BLaER1 treated with 17β-estradiol and CSF1 and Interleukin-3, amounts not matched to agents 10 nM and 100 nM (cell line): ENCODE data around the gene ZBTB18.

ENCODE experiments used
- H3K27ac ChIP-seq, 11 experiments: shearing (Covaris generic); formaldehyde crosslinking; 2 replicates each; pipeline ENCODE4 v1.8.1; 2022
- H3K27me3 ChIP-seq, 11 experiments: shearing (Covaris generic); formaldehyde crosslinking; 2 replicates each; pipeline ENCODE4 v1.8.1; 2022
- H3K36me3 ChIP-seq, 11 experiments: shearing (Covaris generic); formaldehyde crosslinking; 2 replicates each; pipeline ENCODE4 v1.8.1; 2022
- H3K4me1 ChIP-seq, 10 experiments: shearing (Covaris generic); formaldehyde crosslinking; 2 replicates each; pipeline ENCODE4 v1.8.1; 2022
- H3K4me2 ChIP-seq, 11 experiments: shearing (Covaris generic); formaldehyde crosslinking; 2 replicates each; pipeline ENCODE4 v1.8.1; 2022
- H3K4me3 ChIP-seq, 10 experiments: shearing (Covaris generic); formaldehyde crosslinking; 2 replicates each; pipeline ENCODE4 v1.8.1; 2022
- H3K9ac ChIP-seq, 11 experiments: shearing (Covaris generic); formaldehyde crosslinking; 2 replicates each; pipeline ENCODE4 v1.8.1; 2022
- H3K9me3 ChIP-seq, 11 experiments: shearing (Covaris generic); formaldehyde crosslinking; replicated peaks in 1 of 11; 2 replicates each; pipeline ENCODE4 v1.8.1; 2022
- H4K20me1 ChIP-seq, 11 experiments: shearing (Covaris generic); formaldehyde crosslinking; 2 replicates each; pipeline ENCODE4 v1.8.1; 2022
- Cebpa-rat ChIP-seq, 11 experiments: shearing (Covaris generic); IDR thresholded peaks; 2 replicates each; pipeline ENCODE4 v1.8.1; 2022

The ZBTB18 gene

DNA sequence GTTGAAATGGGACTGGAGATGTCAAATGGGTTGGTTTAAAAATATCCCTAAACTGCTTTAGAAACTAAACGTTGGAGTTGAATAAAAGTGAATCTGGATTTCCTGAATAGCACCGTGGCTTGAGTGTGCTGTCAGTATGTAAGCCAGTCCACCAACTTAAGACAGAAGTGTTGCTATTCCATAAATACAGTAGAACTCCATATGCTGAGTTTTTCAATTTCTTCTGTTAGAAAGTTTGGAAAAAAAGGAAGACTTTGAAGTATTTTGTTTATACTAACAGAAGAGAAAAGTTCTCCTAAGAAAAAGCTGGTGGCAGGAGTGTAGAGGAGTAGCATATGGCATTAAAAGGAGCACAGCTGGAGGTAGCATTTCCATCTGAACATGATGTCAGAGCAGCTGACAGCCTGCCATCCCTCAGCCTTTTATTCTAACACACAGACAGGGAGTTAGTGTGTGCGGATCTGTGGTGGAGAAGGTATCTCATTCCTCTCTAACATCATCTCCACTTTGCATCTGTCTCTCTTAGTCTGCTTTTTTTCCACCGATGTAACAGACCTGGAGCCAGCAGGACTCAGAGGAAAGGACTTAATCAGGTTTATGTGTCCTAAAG, at the start of gene ZBTB18:
Gene ZBTB18 (plus strand): TSS at position 449 of the 610 bp plus-strand sequence. CDS start 149 bp downstream, at position 598.
- H3K9me3 ChIP-seq, result no peaks in the 10 kb centered on the region
- peak within 1 kb of the TSS; percentile 71 to 89 (median 86); a peak in 21 of 22 replicates for H3K9ac ChIP-seq
- peaks cover 49 to 61% (median 53%) of the 10 kb centered on the region in 10 experiments for H3K4me1 ChIP-seq
- no peak for TF ChIP-seq Cebpa-rat (IDR thresholded peaks at IDR 0.05)
- peak within 1 kb of the TSS; percentile 26 to 91 (median 84); a peak in 21 of 22 replicates for H3K27ac ChIP-seq
- H3K4me3 ChIP-seq, result peak within 1 kb of the TSS; percentile 61 to 80 (median 72)
- peak within 1 kb of the TSS; percentile 83 to 98 (median 93) for H3K4me2 ChIP-seq
- H4K20me1 ChIP-seq, result peaks cover 32 to 65% (median 58%) of the 10 kb centered on the region in 11 experiments; a peak in 20 of 22 replicates
- H3K36me3 ChIP-seq, result peaks cover 22 to 28% (median 25%) of the 10 kb centered on the region in 11 experiments
- no peaks in the 10 kb centered on the region for H3K27me3 ChIP-seq

DNA sequence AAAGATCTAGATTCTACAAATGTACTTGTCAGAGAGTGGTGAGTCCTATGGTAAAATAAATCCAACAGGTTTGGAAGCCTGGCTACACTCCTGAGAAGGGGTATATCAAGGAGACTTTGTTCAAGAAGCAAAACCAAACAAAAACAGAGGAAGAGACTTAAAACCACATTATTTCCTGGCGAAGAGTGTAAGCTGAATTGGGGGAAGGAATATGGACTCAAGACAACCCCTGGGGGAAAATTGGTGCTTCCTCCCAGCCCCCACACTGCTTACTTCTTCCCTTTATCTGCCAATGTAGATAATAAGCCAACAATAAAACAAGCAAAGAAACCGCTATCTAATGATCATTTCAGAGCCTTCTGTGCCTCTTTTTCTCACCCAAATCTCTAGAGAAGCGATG, 48.4 kb upstream of the ZBTB18 start:
- H3K4me3 ChIP-seq, result peak overlapping the region in 2 of 10 experiments; percentile 5 to 23; a peak in 3 of 20 replicates
- H4K20me1 ChIP-seq, result no peaks in the 10 kb centered on the region
- H3K9ac ChIP-seq, result no peak overlapping the region; a peak in 1 of 22 replicates
- no peak for TF ChIP-seq Cebpa-rat (IDR thresholded peaks at IDR 0.05)
- no peaks in the 10 kb centered on the region; a peak in 3 of 22 replicates for H3K9me3 ChIP-seq
- H3K36me3 ChIP-seq, result no peaks in the 10 kb centered on the region
- peak overlapping the region; percentile 64 to 88 (median 81) for H3K4me2 ChIP-seq
- H3K27me3 ChIP-seq, result no peaks in the 10 kb centered on the region
- H3K27ac ChIP-seq, result peak overlapping the region in 6 of 11 experiments; percentile 4 to 50 (median 22); a peak in 9 of 22 replicates
- peaks cover 24 to 44% (median 33%) of the 10 kb centered on the region in 10 experiments for H3K4me1 ChIP-seq

DNA sequence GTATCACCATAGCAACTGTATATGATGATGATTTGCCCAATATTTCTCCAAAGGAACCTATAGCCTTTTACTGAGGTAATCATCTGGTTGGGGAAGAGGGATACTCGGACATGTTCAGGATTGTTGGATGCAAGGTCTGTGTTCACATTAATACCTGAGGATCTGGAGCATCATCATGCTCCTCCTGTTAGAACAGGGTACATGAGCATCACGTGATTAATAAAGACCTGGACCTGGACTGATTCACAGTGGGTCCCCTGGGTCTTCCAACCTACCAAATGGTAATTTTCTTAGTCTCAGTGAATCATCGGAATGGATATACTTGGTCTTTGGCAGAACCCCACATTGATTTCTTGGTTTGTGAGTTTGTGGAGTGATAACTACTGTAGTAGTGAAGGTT, 45.6 kb upstream of the ZBTB18 start:
- Histone ChIP-seq H3K36me3 (no peaks in the 10 kb centered on the region), H3K4me3 (no peak overlapping the region), H3K9ac (no peak overlapping the region), H3K9me3 (no peaks in the 10 kb centered on the region; a peak in 3 of 22 replicates), H3K27ac (no peak overlapping the region), H3K27me3 (no peaks in the 10 kb centered on the region), H4K20me1 (no peaks in the 10 kb centered on the region), H3K4me1 (peaks cover 31 to 44% (median 40%) of the 10 kb centered on the region in 10 experiments), H3K4me2 (no peak overlapping the region)
- no peak for TF ChIP-seq Cebpa-rat (IDR thresholded peaks at IDR 0.05)

DNA sequence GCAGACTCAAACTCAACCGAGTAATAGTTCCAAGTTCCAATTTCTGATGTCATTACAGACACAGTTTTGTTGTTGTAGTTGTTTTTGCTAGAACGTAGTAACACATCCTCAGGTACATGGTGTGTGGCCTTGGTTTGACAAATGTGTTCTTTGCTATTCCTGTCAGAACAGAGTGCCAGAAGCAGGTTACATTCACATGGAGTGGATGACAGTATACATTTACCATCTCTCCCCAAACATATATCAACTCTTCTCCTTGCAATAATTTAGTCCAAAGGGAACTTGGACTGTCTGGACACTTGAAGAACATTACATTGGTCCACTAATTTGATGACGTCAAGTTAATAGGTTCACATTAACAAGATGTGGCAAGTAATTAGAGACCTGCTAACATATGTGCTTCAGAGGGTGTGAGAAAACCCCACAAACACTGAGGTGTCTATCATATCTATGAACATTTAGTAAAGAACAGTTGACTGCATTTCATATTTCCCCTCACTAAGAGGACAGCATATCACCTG, 44.6 kb upstream of the ZBTB18 start:
- Histone ChIP-seq H3K4me2 (no peak overlapping the region), H3K9ac (no peak overlapping the region), H3K4me1 (peaks cover 39 to 47% (median 44%) of the 10 kb centered on the region in 10 experiments), H3K9me3 (no peaks in the 10 kb centered on the region; a peak in 3 of 22 replicates), H3K4me3 (no peak overlapping the region), H3K27ac (no peak overlapping the region), H3K27me3 (no peaks in the 10 kb centered on the region), H3K36me3 (no peaks in the 10 kb centered on the region), H4K20me1 (no peaks in the 10 kb centered on the region)
- TF ChIP-seq Cebpa-rat (IDR thresholded peaks at IDR 0.05), result no peak

DNA sequence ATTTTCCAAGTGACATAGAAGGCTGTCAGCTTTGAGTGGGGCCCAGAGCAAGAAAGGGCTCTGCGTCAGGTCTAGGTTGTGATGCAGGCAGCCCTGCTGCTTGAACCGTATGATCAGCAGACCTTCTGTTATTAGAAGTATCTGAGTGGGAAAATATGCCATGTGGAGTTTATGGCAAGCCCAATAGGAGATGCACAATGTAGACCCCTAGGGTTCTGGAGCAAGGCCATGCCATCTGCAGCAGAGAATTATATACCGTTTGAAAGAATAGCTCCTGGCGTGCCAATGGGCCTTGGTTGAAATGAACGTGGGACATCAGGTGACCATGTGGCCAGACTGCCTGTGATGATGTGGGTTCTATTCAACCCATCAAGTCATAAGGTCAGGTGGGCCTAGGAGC, 44.1 kb upstream of the ZBTB18 start:
- no peak overlapping the region for H3K9ac ChIP-seq
- no peaks in the 10 kb centered on the region; a peak in 3 of 22 replicates for H3K9me3 ChIP-seq
- H3K4me1 ChIP-seq, result peaks cover 35 to 43% (median 40%) of the 10 kb centered on the region in 10 experiments
- no peak overlapping the region for H3K4me2 ChIP-seq
- H4K20me1 ChIP-seq, result no peaks in the 10 kb centered on the region
- H3K36me3 ChIP-seq, result no peaks in the 10 kb centered on the region
- H3K27me3 ChIP-seq, result no peaks in the 10 kb centered on the region
- no peak for TF ChIP-seq Cebpa-rat (IDR thresholded peaks at IDR 0.05)
- H3K27ac ChIP-seq, result no peak overlapping the region
- no peak overlapping the region for H3K4me3 ChIP-seq

DNA sequence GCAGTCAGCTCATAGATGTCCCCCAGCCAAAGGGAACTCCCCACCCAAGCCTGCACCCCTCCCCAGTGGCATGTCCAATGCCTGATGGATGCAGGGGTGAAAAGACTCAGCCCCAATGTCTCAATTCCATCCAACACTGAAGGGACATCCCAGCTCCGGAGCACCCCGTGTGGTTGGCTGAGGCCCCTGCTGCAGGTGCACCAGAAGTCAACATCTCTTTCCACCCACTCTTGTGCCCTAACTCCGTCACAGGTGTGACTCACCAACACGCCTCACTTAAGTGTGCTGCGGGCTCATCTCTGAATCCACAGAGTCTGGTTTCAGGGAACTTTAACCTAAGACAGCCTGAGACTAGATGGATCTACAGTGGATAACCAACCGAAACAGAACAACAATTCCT, 40.9 kb upstream of the ZBTB18 start:
- Histone ChIP-seq H3K9ac (no peak overlapping the region; a peak in 1 of 22 replicates), H3K4me1 (peaks cover 13 to 22% (median 18%) of the 10 kb centered on the region in 10 experiments), H3K4me3 (peak overlapping the region in 2 of 10 experiments; percentile 21 to 32; a peak in 2 of 20 replicates), H3K9me3 (no peaks in the 10 kb centered on the region; a peak in 2 of 22 replicates), H3K27me3 (no peaks in the 10 kb centered on the region), H3K27ac (no peak overlapping the region), H3K4me2 (peak overlapping the region; percentile 26 to 89 (median 49)), H4K20me1 (no peaks in the 10 kb centered on the region), H3K36me3 (no peaks in the 10 kb centered on the region)
- TF ChIP-seq Cebpa-rat (IDR thresholded peaks at IDR 0.05), result no peak

DNA sequence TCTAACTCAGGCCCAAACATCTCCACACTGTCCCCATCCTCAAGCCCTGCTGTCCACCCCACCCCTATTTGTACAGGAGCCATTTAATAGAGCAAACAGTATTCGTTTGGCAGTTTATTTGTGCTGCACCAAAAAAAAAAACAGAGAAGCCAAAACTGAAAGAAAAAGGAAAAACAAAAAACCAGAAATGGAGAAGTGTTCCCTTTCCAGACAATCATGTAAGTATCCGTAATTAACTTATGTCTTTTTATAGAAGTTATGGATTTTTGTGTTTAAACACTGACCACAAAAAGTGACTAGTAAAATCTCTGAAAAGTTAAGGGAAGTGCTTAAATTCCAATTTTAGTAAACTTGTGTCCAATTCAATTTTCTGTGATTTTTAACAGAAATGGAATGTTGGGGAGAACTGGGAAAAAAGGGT, 40.4 kb upstream of the ZBTB18 start:
- no peak for TF ChIP-seq Cebpa-rat (IDR thresholded peaks at IDR 0.05)
- no peak overlapping the region; a peak in 1 of 22 replicates for H3K9ac ChIP-seq
- no peaks in the 10 kb centered on the region for H3K27me3 ChIP-seq
- H3K4me3 ChIP-seq, result peak overlapping the region in 2 of 10 experiments; percentile 21 to 32; a peak in 3 of 20 replicates
- no peaks in the 10 kb centered on the region for H4K20me1 ChIP-seq
- H3K9me3 ChIP-seq, result no peaks in the 10 kb centered on the region; a peak in 1 of 22 replicates
- H3K4me1 ChIP-seq, result peaks cover 13 to 22% (median 18%) of the 10 kb centered on the region in 10 experiments
- peak overlapping the region; percentile 26 to 89 (median 49); a peak in 21 of 22 replicates for H3K4me2 ChIP-seq
- H3K27ac ChIP-seq, result no peak overlapping the region
- H3K36me3 ChIP-seq, result no peaks in the 10 kb centered on the region

DNA sequence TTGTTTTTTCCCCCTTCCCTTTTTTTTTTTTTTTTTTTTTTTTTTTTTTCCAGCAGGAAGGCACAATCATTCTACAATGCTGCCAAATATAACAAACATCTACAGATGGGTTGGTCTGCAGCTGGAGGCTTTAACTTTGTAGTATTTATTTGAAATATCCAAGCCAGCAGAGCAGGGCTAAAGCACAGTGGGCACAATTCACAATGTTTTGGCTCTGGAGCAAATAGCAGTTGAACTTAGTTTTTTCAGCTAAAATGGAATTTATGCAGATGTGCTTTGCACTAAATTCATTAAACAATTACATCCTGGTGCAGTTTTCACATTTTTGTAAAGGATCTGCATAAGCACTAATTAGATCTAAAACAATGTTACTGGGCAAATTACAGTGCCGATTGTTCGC, 39.8 kb upstream of the ZBTB18 start:
- Histone ChIP-seq H3K9ac (no peak overlapping the region), H3K27ac (no peak overlapping the region), H4K20me1 (no peaks in the 10 kb centered on the region), H3K4me2 (peak overlapping the region in 9 of 11 experiments; percentile 6 to 89 (median 55); a peak in 15 of 22 replicates), H3K4me1 (peaks cover 13 to 22% (median 18%) of the 10 kb centered on the region in 10 experiments), H3K36me3 (no peaks in the 10 kb centered on the region), H3K9me3 (no peaks in the 10 kb centered on the region), H3K27me3 (no peaks in the 10 kb centered on the region), H3K4me3 (0 out of 20 replicates have a peak overlapping the region, but pooled peaks of 1 of the 10 experiments have one; percentile 32)
- no peak for TF ChIP-seq Cebpa-rat (IDR thresholded peaks at IDR 0.05)

DNA sequence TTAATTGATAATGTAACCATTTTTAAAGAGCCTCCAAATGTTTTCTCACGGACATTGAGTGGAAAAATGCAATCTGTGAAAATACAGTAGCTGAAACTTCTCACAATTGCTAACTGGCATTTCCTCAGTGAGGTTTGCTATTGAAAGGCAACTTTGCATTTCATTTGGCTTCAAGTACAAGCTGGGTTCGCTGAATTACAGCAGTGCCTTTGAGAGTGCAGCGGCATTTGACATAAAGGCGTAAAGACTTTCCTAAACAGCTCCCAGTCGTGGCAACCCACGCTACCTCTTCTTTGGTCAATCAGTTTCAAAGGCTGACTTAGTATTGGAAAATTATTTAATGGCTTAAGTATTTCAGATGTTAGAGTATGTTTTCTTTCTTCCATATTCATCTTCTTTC, 39.3 kb upstream of the ZBTB18 start:
- no peak overlapping the region for H3K4me3 ChIP-seq
- H3K9me3 ChIP-seq, result no peaks in the 10 kb centered on the region
- no peaks in the 10 kb centered on the region for H3K36me3 ChIP-seq
- no peaks in the 10 kb centered on the region for H4K20me1 ChIP-seq
- TF ChIP-seq Cebpa-rat (IDR thresholded peaks at IDR 0.05), result no peak
- H3K9ac ChIP-seq, result no peak overlapping the region
- H3K4me1 ChIP-seq, result peaks cover 13 to 22% (median 18%) of the 10 kb centered on the region in 10 experiments
- no peak overlapping the region for H3K27ac ChIP-seq
- H3K4me2 ChIP-seq, result no peak overlapping the region; a peak in 1 of 22 replicates
- no peaks in the 10 kb centered on the region for H3K27me3 ChIP-seq
